ENCODE results near the gene PRPSAP2.

DNA sequence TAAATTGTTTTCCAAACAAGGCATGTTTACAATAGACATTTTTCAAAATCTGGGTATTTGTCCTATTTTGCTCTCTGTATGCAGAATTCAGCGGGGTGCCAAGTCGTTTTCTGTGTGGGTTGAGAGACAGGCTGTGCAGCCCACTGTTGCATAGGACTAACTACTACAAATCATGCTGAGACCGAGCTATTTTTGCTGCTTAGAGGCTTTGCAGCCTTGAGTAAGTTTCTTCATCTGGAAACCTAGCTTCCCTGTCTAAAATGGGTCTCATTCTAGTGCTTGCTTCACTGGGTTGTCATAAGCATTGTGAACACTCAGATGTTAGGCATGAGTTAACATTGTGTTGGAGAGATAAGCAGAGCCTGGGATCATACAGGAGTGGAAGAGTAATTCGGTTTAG, 1.3 kb downstream of the PRPSAP2 start:
- TF ChIP-seq GATA2 (IDR thresholded peaks at IDR 0.05; ENCODE audit: low read depth, low read length) (no peak), GATA3 (IDR thresholded peaks at IDR 0.05; ENCODE audit: low read depth, low read length) (no peak)
